Activated CD4-positive, alpha-beta T cell treated with anti-CD3 and anti-CD28 coated beads, Interleukin-2, amount 50 U/mL, for 4 hours (primary cell): ENCODE measurements around the gene BRME1.
"Not testable (repeated sequence)": the region's sequence is repeated elsewhere in the genome, so short reads cannot be mapped to it uniquely, and the experiment has no call there.

Source experiments
- DNase-seq, 2 experiments: peaks; one replicate each; pipeline ENCODE4 v3.0.0-alpha.2; 2020

The BRME1 gene

GRCh38 chr19:13865571-13866462, 40.1 kb downstream of the BRME1 start:
- no peak for DNase-seq

- DNase-seq = no peak
Observed at GRCh38 chr19:13864667-13865570, 41.0 kb downstream of the BRME1 start.

DNA sequence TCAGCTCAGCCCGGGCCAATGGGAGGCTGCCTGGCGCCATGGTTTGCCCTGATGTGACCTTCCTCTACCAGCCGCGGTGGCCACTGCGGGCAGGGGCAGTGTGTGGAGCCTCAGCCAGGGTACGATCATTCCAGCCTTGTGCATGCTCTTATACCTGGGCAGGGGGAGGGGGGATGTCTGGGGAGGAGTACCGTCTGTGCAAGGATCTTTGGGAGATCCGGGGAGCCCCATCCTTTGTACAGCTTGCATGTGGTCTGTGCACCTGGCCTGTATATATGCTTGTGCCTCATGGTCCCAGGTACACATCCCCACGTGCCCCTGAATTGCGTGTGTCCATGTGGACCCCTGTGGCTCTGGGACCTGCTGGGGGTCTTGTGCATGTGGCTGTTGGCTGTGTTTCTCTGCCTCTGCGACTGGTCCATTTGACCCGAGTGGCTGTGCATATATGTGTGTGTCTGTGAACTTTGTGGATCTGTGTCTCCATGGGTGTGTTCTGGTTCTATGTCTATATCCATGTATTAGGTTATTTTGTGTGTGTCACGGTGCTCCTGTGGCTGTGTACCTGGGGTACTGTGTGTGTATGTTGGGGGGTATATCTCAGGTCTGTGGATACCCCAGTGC, 41.8 kb downstream of the BRME1 start:
- no peak for DNase-seq

GRCh38 chr19:13861714-13862531, 44.0 kb downstream of the BRME1 start:
- peak; percentile 83 to 84 for DNase-seq

- no peak for DNase-seq
Observed at GRCh38 chr19:13861392-13861713, 44.6 kb downstream of the BRME1 start.

- no peak for DNase-seq
Observed at GRCh38 chr19:13860679-13861391, 45.1 kb downstream of the BRME1 start.

DNA sequence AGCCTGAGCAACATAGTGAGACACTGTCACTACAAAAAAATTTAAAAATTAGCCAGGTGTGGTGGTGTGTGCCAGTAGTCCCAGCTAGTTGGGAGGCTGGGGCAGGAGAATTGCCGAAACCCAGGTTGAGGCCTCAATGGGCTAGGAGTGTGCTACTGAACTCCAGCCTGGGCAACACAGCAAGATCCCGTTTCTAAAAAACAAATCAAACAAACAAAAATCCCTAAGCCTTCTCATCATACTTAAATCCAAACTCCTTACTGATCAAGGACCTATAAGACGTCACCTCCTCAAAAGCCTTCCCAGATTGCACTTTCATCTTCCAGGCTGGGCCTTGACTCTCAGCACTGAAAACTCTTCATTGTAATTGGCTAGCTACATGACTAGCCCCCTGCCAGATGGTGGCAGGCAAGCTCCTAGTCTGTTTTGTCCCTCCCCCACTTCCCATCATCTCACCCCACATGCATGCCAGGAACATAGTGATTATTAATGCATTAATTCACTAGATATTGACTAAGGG, 46.5 kb downstream of the BRME1 start:
- DNase-seq = no peak

DNA sequence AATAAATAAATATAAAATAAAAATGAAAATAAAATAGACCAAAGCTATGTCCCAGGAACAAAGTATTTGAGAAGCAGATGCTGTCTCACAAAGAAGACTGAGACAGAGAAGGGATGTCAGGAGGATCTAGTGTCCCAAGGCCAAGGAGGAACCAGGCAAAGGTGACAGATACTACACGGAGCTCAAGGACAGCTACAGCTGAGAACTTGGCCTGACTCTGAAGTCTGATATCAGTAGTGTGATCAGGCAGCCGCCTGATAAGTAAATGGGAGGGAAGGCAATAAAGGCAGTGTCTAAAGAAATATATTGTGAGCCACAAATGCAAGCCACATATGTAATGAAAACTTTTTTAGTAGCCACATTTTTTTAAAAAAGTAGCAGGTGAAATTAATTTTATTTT, 49.4 kb downstream of the BRME1 start:
- no peak for DNase-seq

GRCh38 chr19:13852171-13852707, 53.7 kb downstream of the BRME1 start:
- not testable (repeated sequence) for DNase-seq

- not testable (repeated sequence) for DNase-seq
Observed at GRCh38 chr19:13851734-13852114, 54.2 kb downstream of the BRME1 start.

GRCh38 chr19:13850910-13851733, 54.8 kb downstream of the BRME1 start:
- DNase-seq = peak; percentile 65 to 72

GRCh38 chr19:13849991-13850909, 55.7 kb downstream of the BRME1 start:
- DNase-seq = peak in 1 of 2 experiments; percentile 45

DNA sequence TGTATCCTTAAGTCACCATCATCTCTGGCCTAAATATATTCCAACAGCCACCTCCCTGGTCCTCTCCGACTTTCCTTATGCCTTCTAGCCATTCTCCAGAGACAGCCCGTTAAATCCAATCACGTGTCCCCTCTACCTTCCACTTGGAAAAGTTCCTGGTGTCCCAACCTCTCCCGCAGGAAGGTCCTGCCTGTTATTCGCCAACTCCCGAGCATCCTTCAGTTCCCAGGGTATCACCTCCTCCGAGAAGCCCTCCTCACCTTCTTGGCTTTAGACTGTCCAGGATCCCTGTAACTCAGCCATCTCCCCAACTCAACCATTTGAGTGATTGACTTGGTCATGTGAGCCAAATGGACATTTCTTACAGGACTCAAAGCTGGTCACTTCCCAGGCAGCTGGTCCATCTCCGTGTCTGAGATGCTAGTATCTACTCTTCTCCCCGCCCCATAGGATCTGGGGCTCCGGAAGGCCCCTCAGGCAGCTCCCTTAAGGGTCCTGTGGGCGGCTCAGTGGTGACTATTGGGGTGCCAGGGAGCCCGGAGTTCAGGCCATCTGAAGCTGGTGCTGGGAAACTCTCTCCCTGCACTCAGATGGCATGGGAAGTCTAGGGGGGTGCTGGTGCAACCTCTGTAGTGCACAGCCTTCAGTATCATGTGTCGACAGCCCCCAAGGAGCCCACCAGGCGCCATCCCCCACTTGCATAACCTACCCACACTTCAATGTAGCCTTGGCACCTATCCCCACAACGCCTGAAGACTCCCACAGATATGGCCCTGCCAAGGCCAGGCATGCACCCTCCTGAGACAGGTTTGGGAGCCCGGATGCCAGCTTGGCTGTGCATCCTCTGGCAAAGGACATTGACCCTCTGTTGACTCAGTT, 56.9 kb downstream of the BRME1 start:
- no peak for DNase-seq

DNA sequence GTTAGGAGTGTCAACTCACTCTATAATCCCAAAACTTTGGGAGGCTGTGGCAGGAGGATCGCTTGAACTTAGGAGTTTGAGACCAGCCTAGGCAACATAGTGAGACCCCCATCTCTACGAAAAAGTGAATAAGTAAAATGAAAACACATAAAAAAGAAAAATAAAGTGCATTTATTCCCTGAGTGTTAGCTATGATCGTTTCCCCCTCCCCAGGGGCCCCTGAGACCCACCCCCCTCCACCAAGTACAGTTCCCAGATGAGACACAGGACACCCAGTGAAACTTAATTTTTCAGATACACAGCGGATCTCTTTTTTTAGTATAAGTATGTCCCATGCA, 57.6 kb downstream of the BRME1 start:
- DNase-seq = no peak

GRCh38 chr19:13847407-13848339, 58.2 kb downstream of the BRME1 start:
- peak; percentile 65 to 70 for DNase-seq

DNA sequence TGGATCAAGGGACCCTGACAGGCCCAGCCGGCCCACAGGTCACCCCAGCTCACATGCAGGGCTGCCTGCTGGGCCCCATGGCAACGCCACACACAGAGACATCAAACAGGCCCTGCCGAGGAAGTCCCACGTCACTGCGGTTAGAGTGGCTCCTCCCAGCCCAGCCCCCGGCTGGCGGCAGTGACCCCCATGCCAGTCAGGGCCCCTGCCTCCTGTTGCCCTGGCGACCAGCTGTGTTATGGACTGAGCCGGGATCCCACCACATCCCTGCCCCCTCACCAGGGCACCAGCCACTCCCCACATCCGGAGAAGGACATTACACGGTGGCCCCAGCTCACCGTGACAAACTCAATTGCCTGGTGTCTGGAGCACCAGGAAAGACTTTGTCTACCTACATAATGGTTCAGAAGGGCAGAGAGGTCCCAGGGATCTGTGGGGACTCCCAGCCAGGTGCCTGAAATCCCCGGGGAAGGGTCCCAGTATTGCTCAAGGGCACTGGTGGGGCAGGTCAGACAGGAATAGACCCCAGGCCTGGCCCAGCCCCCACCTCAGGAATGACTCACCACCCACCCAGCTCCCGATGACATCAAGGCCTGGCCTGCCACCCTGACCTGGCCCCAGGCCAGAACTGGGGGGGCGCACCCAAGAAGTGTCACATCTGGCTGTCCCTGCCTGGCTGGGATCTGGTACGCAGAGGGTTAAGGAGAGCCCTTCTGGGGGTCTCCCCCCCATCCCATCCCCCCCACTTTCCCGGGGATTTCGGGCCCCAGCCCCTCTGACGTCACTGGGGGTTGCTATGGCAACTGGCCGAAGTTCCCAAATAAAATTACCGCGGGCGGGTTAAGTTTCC, 59.1 kb downstream of the BRME1 start:
- DNase-seq = peak; percentile 87
